Frontal cortex (tissue), 4 donors: ENCODE data around the gene CUX1. TPM values are rescaled to one million over a fixed set of nuclear protein-coding genes. Genes with fewer than 3 reads are reported as not detected.
A peak's percentile ranks its signal among the peaks of the same experiment; 100 is the strongest.
"Not testable (repeated sequence)": the region's sequence is repeated elsewhere in the genome, so short reads cannot be mapped to it uniquely, and the experiment has no call there.

ENCODE experiments used
- DNase-seq, 2 donors: peaks; one replicate each; pipeline ENCODE4 v3.0.0; 2012; ENCODE audit warnings: low spot score in 2 of 2
- FAIRE-seq: peaks from 2 replicates; lab custom pipeline; 2012; peaks lifted over from hg19 to GRCh38; lab: Jason Lieb, UNC
- total RNA-seq: library from RNA; depleted of rRNA; stranded (reverse); fragments of >200 nt; gene quantifications from one replicate; pipeline ENCODE4 v1.2.3, GENCODE V29; 2014
- donor health status: control.
- donor health status: control.
- donor health status: control.

CUX1 gene
- total RNA-seq, 1 donor from 2014 or later = 23.6 TPM

DNA sequence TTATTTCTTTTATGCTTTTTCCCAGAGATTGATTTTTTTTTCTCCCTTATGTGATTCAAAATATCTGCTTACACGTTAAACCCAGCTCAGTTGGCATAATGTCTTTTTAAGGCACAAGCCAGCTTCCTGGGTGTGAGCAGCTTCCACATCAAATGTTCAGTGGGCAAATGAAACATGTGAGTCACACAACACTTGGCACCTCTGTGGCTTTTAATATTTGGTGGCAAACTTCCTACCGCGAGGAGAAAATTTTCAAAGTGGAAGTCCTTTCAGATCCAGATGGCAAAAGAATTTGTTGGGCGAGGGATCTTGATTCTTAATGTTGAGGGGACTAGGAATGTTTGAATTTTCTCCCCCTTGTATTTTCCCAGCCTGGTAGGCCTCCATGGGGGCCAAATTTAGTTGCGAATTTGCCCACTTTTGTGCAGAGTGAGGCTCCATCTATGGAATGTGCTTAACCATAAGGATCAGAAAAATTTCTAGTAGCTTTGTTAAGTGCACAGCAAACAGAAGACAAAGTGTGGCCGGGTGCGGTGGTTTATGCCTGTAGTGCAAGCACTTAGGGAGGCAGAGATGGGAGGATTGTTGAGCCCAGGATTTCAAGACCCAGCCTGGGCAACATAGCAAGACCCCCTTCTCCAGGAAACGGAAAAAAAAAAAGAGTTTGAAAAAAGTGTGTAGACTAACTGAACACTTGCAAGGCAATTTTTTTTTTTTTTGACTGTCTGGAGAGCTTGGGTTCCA, 31.0 kb downstream of the CUX1 start:
- FAIRE-seq (no peak), DNase-seq (no peak)

DNA sequence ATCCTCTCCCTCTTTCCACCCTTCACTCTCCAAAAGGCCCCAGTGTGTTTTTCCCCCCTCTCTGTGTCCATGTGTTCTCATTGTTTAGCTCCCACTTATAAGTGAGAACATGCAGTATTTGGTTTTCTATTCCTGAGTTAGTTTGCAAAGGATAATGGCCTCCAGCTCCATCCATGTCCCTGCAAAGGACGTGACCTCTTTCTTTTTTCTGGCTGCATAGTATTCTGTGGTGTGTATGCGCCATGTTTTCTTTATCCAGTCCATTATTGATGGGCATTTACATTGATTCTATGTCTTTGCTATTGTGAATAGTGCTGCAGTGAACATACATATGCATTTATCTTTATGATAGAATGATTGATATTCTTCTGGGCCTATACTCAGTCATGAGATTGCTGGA, 31.9 kb downstream of the CUX1 start:
- not testable (repeated sequence) for FAIRE-seq, DNase-seq

GRCh38 chr7:101852364-101852763, 34.9 kb downstream of the CUX1 start:
- FAIRE-seq, DNase-seq: not testable (repeated sequence)

GRCh38 chr7:101853684-101854083, 36.3 kb downstream of the CUX1 start:
- FAIRE-seq (no peak), DNase-seq (no peak)

GRCh38 chr7:101854084-101854865, 36.8 kb downstream of the CUX1 start:
- DNase-seq (no peak), FAIRE-seq (no peak)

DNA sequence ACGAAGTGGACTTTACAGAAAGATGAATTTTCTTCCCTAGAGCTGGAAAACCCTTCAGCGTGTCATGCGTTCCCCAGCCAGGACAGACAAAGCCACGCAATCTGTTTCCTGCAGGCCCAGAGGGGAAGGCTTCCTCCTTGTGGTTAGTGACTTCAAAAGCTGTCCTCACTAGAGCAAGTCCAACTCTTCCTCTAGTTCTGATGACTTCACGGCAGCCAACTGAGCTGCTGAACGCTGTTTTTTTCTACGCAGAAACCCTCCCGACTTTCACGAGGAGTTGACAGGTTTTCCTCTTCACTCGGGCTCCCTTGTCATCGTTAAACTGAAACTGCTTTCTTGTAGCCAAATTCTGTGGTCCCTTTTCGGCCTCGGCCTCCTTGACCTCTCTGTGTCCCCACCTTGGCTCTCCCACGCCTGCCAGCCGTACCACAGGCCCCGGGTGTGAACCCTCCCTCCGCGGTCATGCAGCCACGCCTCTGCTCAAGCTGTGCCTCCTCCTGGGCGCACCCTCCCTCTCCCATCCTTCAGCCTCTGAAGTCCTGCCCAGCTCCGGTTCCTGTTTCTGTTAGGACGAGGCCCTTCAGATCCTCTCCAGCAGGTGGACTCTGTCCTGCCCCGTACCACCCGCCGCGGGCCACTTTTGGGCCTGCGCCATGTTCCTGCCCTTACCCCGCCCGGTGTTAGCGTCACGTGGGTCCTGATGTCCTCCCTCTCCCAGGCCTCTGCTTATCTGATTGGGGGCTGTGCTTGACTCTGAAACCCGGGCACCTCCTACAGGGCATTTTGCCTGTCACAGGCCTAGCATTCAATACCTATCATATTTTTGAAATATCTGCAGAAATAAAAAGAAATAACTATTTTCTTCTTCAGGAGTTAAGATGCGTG, 39.3 kb downstream of the CUX1 start:
- DNase-seq = peak; percentile 20 to 40
- no peak for FAIRE-seq

DNA sequence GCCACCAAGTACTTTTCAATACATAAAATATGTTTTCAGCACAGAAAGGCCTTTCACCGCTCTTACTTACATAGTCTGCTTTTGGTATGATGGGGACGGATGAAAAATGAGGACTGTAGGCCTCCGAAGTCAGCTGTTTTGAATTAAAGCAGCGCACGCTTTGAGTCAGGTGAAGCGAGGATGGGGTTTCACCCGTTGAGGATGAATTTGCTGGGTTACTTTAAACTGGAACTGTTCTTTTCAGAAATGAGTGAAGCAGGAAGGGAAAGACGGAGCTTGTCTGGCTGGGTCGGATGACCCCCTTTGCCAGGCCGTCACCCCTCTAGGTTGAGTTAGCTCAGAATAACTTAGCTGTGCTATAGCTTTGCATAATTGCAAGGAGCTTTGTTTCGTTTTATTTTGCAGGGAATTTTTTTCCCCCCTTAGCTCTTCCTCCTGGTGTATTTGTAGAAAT, 40.0 kb downstream of the CUX1 start:
- FAIRE-seq = no peak
- DNase-seq = no peak

DNA sequence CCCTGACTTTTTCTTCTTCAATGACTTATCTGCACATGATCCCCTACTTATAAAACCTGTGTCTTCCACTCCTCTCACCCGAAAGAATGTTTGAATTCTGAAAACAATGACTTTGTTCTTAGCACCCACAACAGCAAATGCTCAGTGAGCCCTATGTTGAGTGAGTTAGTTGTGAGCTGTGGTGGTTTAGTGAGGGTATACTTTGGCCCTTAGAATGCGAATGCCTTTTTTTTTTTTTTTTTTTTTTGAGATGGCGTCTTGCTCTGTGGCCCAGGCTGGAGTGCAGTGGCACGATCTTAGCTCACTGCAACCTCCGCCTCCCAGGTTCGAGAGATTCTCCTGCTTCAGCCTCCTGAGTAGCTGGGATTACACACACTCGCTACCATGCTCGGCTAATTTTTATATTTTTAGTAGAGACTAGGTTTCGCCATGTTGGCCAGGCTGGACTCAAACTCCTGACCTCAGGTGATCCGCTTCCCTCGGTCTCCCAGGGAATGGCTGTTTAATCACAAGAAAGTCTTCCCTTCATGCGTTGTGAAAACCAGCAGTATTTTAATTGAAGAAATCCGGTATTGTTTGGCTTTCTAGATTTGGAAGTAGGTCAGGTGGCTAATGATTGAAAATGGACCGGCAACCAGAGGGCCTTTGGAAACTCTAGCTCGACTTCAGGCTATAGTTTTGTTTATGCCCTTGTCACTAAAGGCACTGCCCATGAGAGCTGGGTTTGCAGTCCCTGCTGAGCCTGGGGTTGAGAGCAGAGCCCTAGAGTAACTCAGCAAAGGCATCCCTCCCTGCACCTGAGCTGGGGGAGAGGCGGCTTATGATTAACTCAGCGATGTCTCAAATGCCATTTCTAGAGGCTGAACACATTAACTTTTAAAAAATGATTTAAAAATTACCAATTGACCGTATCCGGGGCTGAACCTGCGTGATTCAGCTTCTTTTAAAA, 41.3 kb downstream of the CUX1 start:
- DNase-seq (no peak), FAIRE-seq (no peak)

- FAIRE-seq (no peak), DNase-seq (no peak)
Measured at GRCh38 chr7:101859411-101860106, 42.1 kb downstream of the CUX1 start.

DNA sequence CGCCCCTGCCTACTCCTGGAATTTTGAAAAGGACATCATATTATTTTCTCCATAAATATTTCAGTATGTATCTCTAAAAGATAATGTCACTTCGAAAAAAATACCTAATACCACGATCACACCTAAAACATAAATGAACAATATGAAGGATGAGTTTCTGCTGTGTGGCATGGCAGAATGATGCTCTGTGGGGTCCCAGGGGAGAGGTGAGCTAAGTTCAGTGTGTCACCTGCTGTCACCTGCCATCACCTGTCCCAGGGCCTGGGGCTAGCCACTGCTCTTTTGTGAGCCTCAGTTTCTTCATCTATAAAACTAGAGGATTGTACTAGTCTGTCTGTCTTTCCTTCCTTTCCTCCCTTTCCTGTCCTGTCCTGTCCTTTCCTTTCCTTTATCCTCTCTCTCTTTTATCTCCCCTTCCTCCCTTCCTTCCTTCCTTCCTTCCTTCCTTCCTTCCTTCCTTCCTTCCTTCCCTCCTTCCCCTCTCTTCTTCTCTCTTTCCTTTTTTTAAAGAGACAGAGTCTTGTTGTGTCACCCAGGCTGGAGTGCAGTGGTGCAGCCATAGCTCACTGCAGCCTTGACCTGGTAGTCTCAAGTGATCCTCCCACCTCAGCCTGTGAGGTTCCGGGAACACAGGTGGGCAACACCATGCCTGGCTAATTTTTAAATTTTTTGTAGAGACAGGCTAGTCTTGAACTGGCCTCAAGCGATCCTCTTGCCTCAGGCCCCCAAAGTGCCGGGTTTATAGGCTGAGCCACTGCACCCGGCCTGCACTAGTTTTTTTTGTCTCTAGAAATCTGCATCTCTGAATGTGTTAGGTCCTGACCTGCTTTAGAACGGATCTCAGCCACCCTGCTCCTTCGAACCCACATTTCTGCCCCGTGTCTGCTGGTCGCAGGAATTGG, 43.1 kb downstream of the CUX1 start:
- DNase-seq (no peak), FAIRE-seq (no peak)

- FAIRE-seq (no peak), DNase-seq (no peak)
Measured at GRCh38 chr7:101861218-101861775, 43.9 kb downstream of the CUX1 start.

GRCh38 chr7:101862280-101863220, 45.1 kb downstream of the CUX1 start:
- DNase-seq (no peak), FAIRE-seq (no peak)

- DNase-seq (no peak), FAIRE-seq (no peak)
Measured at GRCh38 chr7:101863598-101863997, 46.2 kb downstream of the CUX1 start.

- DNase-seq = no peak
- FAIRE-seq = no peak
Measured at GRCh38 chr7:101864039-101864438, 46.6 kb downstream of the CUX1 start.

- no peak for FAIRE-seq
- DNase-seq = no peak
Measured at GRCh38 chr7:101865031-101865430, 47.6 kb downstream of the CUX1 start.

DNA sequence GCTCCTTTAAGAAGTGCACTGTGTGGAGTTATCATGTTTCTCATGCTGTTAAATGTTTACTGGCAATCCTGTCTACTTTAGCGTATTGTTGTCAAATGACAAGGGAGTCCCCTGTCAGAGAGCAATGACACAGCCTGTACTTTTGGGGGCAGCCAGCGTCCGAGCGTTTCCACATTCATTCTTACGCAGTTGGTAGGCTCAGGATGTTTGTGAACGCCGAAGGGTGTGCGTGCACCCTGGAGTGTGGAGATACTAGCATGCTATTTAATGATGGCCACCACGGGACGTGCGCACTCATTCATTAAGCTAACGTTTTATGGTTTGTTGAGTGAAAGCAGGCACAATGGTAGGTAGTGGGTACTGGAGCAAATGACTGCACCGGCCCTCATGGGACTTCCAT, 48.0 kb downstream of the CUX1 start:
- DNase-seq (no peak), FAIRE-seq (no peak)
